Keratinocyte (primary cell): Measurements from ENCODE around the gene ATXN7L3. TPM values are rescaled to one million over a fixed set of nuclear protein-coding genes. Genes with fewer than 3 reads are reported as not detected.

Experiments
- DNase-seq: peaks from one replicate; pipeline ENCODE4 v3.0.0-alpha.2; 2011; ENCODE audit warnings: low read depth, missing footprints, low spot score
- FAIRE-seq: peaks from 2 replicates; lab custom pipeline; 2011; peaks lifted over from hg19 to GRCh38; lab: Jason Lieb, UNC
- H2AFZ ChIP-seq: 2 replicates; pipeline ENCODE4 v1.6.0; 2012; ENCODE audit warnings: low read length, control low read depth, inconsistent platforms; ENCODE audit not compliant: control insufficient read depth
- H3K27ac ChIP-seq: 2 replicates; pipeline ENCODE4 v1.5.1; 2011; ENCODE audit warnings: low read length; ENCODE audit not compliant: control insufficient read depth, insufficient read depth
- H3K27me3 ChIP-seq: 3 replicates; pipeline ENCODE4 v1.6.0; 2011; ENCODE audit warnings: low read length; ENCODE audit not compliant: control insufficient read depth, insufficient read depth; ENCODE audit errors: extremely low read depth
- H3K36me3 ChIP-seq, 2 experiments: 2 replicates in 1 of 2; 3 replicates in 1 of 2; pipeline ENCODE4 v1.5.1; 2011; ENCODE audit warnings: low read length in 2 of 2, mild to moderate bottlenecking in 1 of 2; ENCODE audit not compliant: control insufficient read depth in 2 of 2, insufficient read depth in 2 of 2; ENCODE audit errors: extremely low read depth in 1 of 2
- H3K4me1 ChIP-seq: 3 replicates; pipeline ENCODE4 v1.5.1; 2011; ENCODE audit warnings: low read length; ENCODE audit not compliant: control insufficient read depth, insufficient read depth; ENCODE audit errors: extremely low read depth
- H3K4me2 ChIP-seq: 3 replicates; pipeline ENCODE4 v1.6.0; 2011; ENCODE audit warnings: low read depth, low read length; ENCODE audit not compliant: control insufficient read depth, insufficient read depth; ENCODE audit errors: extremely low read depth
- H3K4me3 ChIP-seq, 3 experiments: fragments of 200-600 bp in 1 of 3; sonication (generic) in 1 of 3; 2 replicates in 2 of 3; 3 replicates in 1 of 3; pipeline ENCODE4 v1.5.1; 2011 to 2016; ENCODE audit warnings: low read length in 3 of 3, mild to moderate bottlenecking in 3 of 3, control low read depth in 2 of 3, inconsistent platforms in 1 of 3, low read depth in 1 of 3, mixed read lengths in 1 of 3, mixed run types in 1 of 3, moderate library complexity in 1 of 3; ENCODE audit not compliant: control insufficient read depth in 2 of 3, insufficient read depth in 2 of 3; ENCODE audit errors: extremely low read depth in 1 of 3
- H3K79me2 ChIP-seq: 2 replicates; pipeline ENCODE4 v1.6.0; 2012; ENCODE audit warnings: low read length; ENCODE audit not compliant: control insufficient read depth, insufficient read depth
- H3K9ac ChIP-seq: 3 replicates; pipeline ENCODE4 v1.6.0; 2011; ENCODE audit warnings: low read length; ENCODE audit not compliant: control insufficient read depth, insufficient read depth; ENCODE audit errors: extremely low read depth
- H3K9me1 ChIP-seq: 3 replicates; pipeline ENCODE4 v1.6.0; 2011; ENCODE audit warnings: low read length; ENCODE audit not compliant: control insufficient read depth, insufficient read depth; ENCODE audit errors: extremely low read depth
- H3K9me3 ChIP-seq: 2 replicates; pipeline ENCODE4 v1.5.1; 2012; ENCODE audit warnings: low read depth, low read length; ENCODE audit not compliant: control insufficient read depth
- H4K20me1 ChIP-seq: 3 replicates; pipeline ENCODE4 v1.6.0; 2011; ENCODE audit warnings: low read length; ENCODE audit not compliant: control insufficient read depth, insufficient read depth; ENCODE audit errors: extremely low read depth
- EZH2 ChIP-seq: IDR thresholded peaks from one replicate; pipeline ENCODE4 v1.6.1; 2012; ENCODE audit warnings: inconsistent platforms, mild to moderate bottlenecking, low read length, moderate library complexity
- dilution Hi-C: fragments of 300-500 bp; cut with MboI; formaldehyde crosslinking; loops from one replicate; pipeline ENCODE4 v1.7.0; 2020; ENCODE audit warnings: low sequenced_read_pairs; ENCODE audit not compliant: extremely low pct_ligation_motif_present
- polyA plus RNA-seq, 5 experiments: library from polyadenylated mRNA; depleted of rRNA in 3 of 5; stranded (reverse) in 3 of 5; stranded (forward) in 1 of 5; unstranded in 1 of 5; fragments of >200 nt; gene quantifications; 1 replicate in 1 of 5; 2 replicates in 3 of 5; 3 replicates in 1 of 5; pipeline versions ENCODE4 v1.2.1 to v1.2.3, GENCODE V29; 2011 to 2012; ENCODE audit warnings: missing spikeins in 2 of 5, low read depth in 1 of 5, low replicate concordance in 1 of 5
- TF ChIP-seq, protein P1 (sequence below), 3 experiments: IDR thresholded peaks in 1 of 3; conservative IDR thresholded peaks in 1 of 3; optimal IDR thresholded peaks in 1 of 3; 2 replicates in 2 of 3; 3 replicates in 1 of 3; pipeline versions ENCODE3 to v1.5.1; 2011; ENCODE audit warnings: low read length in 3 of 3, mild to moderate bottlenecking in 3 of 3, moderate library complexity in 2 of 3, control low read depth in 1 of 3, inconsistent platforms in 1 of 3; ENCODE audit not compliant: insufficient read depth in 2 of 3; ENCODE audit errors: extremely low read depth in 1 of 3

ATXN7L3 gene
- polyA plus RNA-seq, 1 donor (not counting 4 experiments of a cell fraction or from before 2014, with no cell fraction given), result 32.8 TPM

DNA sequence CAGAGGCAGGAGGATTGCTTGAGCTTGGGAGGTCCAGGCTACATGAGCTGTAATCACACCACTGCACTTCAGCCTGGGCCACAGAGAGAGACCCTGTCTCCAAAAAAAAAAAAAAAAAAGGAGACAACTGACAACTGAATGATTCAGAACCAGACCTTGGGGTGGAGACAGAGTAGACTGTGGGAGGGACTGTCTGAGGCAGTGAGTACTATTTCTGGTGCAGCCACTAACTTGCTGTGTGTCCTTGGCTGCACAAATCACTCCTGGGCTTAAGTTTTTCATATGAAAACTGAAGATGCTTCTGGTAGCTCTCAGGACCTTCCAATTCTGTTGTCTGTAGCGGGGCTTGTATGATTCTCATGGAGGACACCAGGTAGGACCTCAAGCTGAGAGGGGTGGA, 23.4 kb downstream of the ATXN7L3 start:
- no peak for DNase-seq
- TF ChIP-seq, protein P1, sequence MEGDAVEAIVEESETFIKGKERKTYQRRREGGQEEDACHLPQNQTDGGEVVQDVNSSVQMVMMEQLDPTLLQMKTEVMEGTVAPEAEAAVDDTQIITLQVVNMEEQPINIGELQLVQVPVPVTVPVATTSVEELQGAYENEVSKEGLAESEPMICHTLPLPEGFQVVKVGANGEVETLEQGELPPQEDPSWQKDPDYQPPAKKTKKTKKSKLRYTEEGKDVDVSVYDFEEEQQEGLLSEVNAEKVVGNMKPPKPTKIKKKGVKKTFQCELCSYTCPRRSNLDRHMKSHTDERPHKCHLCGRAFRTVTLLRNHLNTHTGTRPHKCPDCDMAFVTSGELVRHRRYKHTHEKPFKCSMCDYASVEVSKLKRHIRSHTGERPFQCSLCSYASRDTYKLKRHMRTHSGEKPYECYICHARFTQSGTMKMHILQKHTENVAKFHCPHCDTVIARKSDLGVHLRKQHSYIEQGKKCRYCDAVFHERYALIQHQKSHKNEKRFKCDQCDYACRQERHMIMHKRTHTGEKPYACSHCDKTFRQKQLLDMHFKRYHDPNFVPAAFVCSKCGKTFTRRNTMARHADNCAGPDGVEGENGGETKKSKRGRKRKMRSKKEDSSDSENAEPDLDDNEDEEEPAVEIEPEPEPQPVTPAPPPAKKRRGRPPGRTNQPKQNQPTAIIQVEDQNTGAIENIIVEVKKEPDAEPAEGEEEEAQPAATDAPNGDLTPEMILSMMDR (optimal IDR thresholded peaks at IDR 0.05 in 1 of 3, IDR thresholded peaks at IDR 0.05 in 1 of 3, conservative IDR thresholded peaks at IDR 0.05 in 1 of 3; ENCODE audit: extremely low read depth in 1 of 3, insufficient read depth in 2 of 3, low read length in 3 of 3), result no peak
- no peak for TF ChIP-seq EZH2
- no peak for FAIRE-seq

DNA sequence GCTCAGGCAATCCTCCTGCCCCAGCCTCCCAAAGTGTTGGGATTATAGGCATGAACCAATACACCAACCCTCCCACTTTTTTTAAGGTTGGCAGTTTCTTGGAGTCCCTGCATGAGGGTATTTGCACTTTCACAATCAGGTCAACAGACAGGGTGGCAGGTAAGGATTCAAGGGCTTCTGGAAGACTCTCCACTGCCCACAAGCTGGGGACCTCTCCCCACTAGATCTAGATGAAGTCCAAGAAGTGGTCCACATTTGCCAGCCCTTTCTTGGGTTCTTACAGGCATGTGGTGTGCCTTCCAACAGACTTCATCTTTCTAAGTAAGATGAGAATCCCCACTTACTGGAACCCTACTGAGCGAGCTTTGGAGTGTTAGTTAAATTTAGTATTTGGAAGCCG, 25.3 kb downstream of the ATXN7L3 start:
- Histone ChIP-seq H3K36me3 (peaks cover 8 to 9% of the 10 kb centered on the region in 2 experiments), H3K27me3 (no peaks in the 10 kb centered on the region), H3K4me2 (no peak overlapping the region), H4K20me1 (no peaks in the 10 kb centered on the region), H3K9me3 (no peaks in the 10 kb centered on the region), H3K4me3 (no peak overlapping the region), H3K4me1 (no peaks in the 10 kb centered on the region), H3K9ac (no peak overlapping the region), H3K79me2 (no peaks in the 10 kb centered on the region), H3K9me1 (no peaks in the 10 kb centered on the region), H3K27ac (no peak overlapping the region), H2AFZ (no peak overlapping the region)
- TF ChIP-seq, protein P1 (optimal IDR thresholded peaks at IDR 0.05 in 1 of 3, IDR thresholded peaks at IDR 0.05 in 1 of 3, conservative IDR thresholded peaks at IDR 0.05 in 1 of 3; ENCODE audit: extremely low read depth in 1 of 3, insufficient read depth in 2 of 3, low read length in 3 of 3), result no peak
- TF ChIP-seq EZH2, result no peak
- DNase-seq (no peak), FAIRE-seq (no peak)
- dilution Hi-C loops, result no loop called here

More for the DNA sequence above, 23.4 kb downstream of the ATXN7L3 start:
- Histone ChIP-seq H3K9me1 (no peaks in the 10 kb centered on the region), H3K27ac (no peak overlapping the region), H3K36me3 (peaks cover 8 to 9% of the 10 kb centered on the region in 2 experiments), H3K4me1 (no peaks in the 10 kb centered on the region), H4K20me1 (no peaks in the 10 kb centered on the region), H3K4me3 (no peak overlapping the region), H2AFZ (no peak overlapping the region), H3K4me2 (no peak overlapping the region), H3K9ac (no peak overlapping the region), H3K27me3 (no peaks in the 10 kb centered on the region), H3K9me3 (no peaks in the 10 kb centered on the region), H3K79me2 (no peaks in the 10 kb centered on the region)
- dilution Hi-C loops, result no loop called here
